HFF-Myc (cell line): Measurements from ENCODE around the gene ABLIM3.
A peak's percentile ranks its signal among the peaks of the same experiment; 100 is the strongest.
"Not testable (repeated sequence)": the region's sequence is repeated elsewhere in the genome, so short reads cannot be mapped to it uniquely, and the experiment has no call there.

Source experiments
- DNase-seq: peaks from one replicate; pipeline ENCODE4 v3.0.0-alpha.2; 2011; ENCODE audit warnings: low read depth; ENCODE audit errors: extremely low read depth
- H3K4me3 ChIP-seq: replicated peaks from 2 replicates; pipeline ENCODE4 v1.5.1; 2011; ENCODE audit warnings: low read depth, mild to moderate bottlenecking, control low read depth, low read length
- TF ChIP-seq, protein P1 (sequence below): IDR thresholded peaks from 2 replicates; pipeline ENCODE4 v1.5.1; 2012; ENCODE audit warnings: mild to moderate bottlenecking, low read depth, low read length, control low read depth; ENCODE audit errors: missing control alignments

The ABLIM3 gene

GRCh38 chr5:149265068-149265465 lies 123.8 kb downstream of the ABLIM3 start:
- H3K4me3 ChIP-seq, result no peak overlapping the region
- TF ChIP-seq, protein P1, sequence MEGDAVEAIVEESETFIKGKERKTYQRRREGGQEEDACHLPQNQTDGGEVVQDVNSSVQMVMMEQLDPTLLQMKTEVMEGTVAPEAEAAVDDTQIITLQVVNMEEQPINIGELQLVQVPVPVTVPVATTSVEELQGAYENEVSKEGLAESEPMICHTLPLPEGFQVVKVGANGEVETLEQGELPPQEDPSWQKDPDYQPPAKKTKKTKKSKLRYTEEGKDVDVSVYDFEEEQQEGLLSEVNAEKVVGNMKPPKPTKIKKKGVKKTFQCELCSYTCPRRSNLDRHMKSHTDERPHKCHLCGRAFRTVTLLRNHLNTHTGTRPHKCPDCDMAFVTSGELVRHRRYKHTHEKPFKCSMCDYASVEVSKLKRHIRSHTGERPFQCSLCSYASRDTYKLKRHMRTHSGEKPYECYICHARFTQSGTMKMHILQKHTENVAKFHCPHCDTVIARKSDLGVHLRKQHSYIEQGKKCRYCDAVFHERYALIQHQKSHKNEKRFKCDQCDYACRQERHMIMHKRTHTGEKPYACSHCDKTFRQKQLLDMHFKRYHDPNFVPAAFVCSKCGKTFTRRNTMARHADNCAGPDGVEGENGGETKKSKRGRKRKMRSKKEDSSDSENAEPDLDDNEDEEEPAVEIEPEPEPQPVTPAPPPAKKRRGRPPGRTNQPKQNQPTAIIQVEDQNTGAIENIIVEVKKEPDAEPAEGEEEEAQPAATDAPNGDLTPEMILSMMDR, result no peak
- no peak for DNase-seq

DNA sequence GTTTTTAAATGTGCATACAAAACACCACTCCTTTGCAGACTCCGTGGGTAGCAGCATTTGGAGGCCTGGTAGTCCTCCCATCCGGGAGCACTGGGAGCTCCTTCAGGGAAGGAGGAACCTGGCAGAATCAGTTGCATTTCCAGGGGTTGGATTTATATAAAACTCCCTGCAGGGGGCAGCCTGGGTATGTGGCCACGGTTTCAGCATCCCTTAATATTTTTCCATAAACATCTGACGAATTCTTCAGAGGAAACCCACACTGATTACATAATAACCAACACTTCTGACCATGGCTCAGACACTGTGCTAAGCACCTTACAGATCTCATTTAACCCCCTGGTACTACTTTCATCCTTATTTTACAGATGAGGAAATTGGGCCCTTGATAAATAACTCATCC lies 124.3 kb downstream of the ABLIM3 start:
- DNase-seq, result no peak
- TF ChIP-seq, protein P1, result peak; percentile 30

DNA sequence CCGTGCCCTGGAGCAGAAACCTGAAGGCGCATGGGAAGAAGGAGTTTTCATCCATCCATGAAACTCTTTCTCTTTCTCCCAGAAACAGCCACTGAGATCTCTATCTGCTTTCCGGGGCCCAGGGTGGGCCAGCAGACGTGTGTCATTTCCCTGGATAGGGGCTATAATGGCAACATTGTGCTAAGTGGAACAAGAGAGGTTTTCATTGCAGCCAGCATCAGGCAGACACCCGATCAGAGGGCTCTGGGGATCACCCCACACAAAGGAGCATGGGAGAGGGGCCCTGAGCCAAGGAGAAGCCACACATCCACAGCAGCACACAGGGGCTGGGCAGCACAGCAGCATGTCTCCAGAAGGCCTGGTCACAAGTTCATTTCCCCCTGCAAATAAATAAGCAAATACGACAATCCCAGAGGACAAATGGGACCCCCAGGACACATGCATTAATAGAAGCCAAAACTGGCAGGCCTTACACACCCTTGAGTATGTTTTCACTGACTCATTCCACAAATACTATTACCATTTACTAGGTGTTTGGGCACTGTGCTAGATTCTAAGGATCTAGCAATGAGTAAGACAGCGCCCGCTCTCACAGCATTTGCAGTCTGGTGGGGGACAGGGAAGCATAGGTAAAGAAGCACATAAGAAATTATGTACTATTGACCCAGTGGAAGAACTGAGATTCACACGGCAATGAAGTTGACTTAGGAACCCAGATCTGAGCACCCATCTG lies 126.1 kb downstream of the ABLIM3 start:
- TF ChIP-seq, protein P1, result no peak
- DNase-seq, result no peak

More for the DNA sequence above, 124.3 kb downstream of the ABLIM3 start:
- H3K4me3 ChIP-seq, result no peak overlapping the region

DNA sequence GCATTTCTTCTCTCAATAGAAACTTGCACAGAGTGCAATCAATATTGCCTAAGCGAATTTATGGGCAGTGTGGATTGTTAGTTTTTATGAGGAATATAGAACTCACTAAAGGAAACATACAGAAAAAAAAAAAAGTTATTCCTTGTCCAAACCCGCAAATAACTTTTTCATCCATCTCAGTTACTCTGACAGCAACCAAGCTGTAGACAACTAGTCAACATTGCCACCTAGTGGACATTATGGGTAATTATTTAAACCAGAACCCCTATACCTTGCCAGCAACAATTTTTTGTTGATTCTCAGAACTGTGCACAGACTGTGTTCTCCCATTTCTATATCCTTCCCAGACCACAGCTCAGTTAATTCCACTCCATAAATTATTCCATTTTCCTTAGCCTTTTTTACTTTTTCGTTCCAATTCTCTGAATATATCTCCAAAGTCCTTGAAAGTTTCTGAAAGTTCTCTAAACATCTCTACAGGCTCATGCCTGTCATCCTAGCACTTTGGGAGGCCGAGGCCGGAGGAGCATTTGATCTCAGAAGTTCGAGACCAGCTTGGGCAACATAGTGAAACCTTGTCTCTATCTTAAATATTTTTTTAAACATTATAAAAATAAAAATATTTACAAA lies 127.8 kb downstream of the ABLIM3 start:
- TF ChIP-seq, protein P1, result peak; percentile 48
- no peak overlapping the region for H3K4me3 ChIP-seq
- DNase-seq, result peak; percentile 51

More for the DNA sequence above, 126.1 kb downstream of the ABLIM3 start:
- H3K4me3 ChIP-seq, result no peak overlapping the region

GRCh38 chr5:149271195-149271715 lies 130.0 kb downstream of the ABLIM3 start:
- peak overlapping the region; percentile 54 for H3K4me3 ChIP-seq
- DNase-seq, result no peak
- TF ChIP-seq, protein P1, result no peak

GRCh38 chr5:149271716-149272563 lies 130.6 kb downstream of the ABLIM3 start, which contains the start of gene AFAP1L1:
Gene AFAP1L1 (plus strand): TSS chr5:149271859. CDS start chr5:149271969, 110 bp downstream.
- TF ChIP-seq, protein P1, result no peak
- no peak for DNase-seq
- peak within 1 kb of the TSS; percentile 54 for H3K4me3 ChIP-seq

DNA sequence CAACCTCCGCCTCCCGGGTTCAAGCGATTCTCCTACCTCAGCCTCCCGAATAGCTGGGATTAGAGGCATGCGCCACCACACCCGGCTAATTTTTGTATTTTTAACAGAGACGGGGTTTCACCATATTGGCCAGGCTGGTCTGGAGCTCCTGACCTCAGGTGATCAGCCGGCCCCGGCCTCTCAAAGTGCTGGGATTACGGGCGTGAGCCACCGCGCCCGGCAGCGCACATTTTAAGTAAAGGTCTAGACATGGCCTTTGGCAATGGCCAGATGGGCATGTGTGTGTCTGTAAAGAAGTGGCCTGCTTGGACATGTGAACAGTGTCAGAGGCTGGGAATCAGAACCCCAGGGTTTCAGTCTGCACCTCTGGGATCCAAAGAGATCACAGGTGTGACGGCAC lies 131.5 kb downstream of the ABLIM3 start:
- DNase-seq, result not testable (repeated sequence)
- peak overlapping the region; percentile 54 for H3K4me3 ChIP-seq
